ENCODE results near the gene FERMT2. TPM values are rescaled to one million over a fixed set of nuclear protein-coding genes. Genes with fewer than 3 reads are reported as not detected.

Gene FERMT2
- total RNA-seq, 1 experiment from 2014 or later, result 33.3 TPM

- Histone ChIP-seq H3K36me3 (ENCODE audit: control insufficient read depth, insufficient read depth, low read length) (no peaks in the 10 kb centered on the region), H3K4me3 (ENCODE audit: low read depth in 2 of 2, low read length in 2 of 2) (no peak overlapping the region), H3K9me3 (ENCODE audit: control insufficient read depth, insufficient read depth, low read depth, low read length) (no peaks in the 10 kb centered on the region), H3K4me1 (ENCODE audit: control insufficient read depth, insufficient read depth, low read length) (no peaks in the 10 kb centered on the region; the same call in 1 of the 2 replicates), H3K27ac (ENCODE audit: low read length) (no peak overlapping the region), H3K27me3 (ENCODE audit: control insufficient read depth, insufficient read depth, low read length) (no peaks in the 10 kb centered on the region)
- intact Hi-C loops (cut with micrococcal nuclease; ENCODE audit: unreplicated experiment), result no loop called here
- CTCF ChIA-PET, result no interaction called here
- no TSS peak for BruUV-seq (replicated peaks)
- ATAC-seq (no peak), DNase-seq (ENCODE audit: low read depth, low spot score) (no peak)
- in situ Hi-C loops (cut with HindIII; ENCODE audit: low pct_unique_long_range_greater_than_20kb, low sequenced_read_pairs), result no loop called here
- POLR2A ChIA-PET, result no interaction called here
- TF ChIP-seq TCF7L2 (IDR thresholded peaks at IDR 0.05; ENCODE audit: low read depth, low read length) (no peak), CTCF (IDR thresholded peaks at IDR 0.05) (no peak), SIN3A (IDR thresholded peaks at IDR 0.05; ENCODE audit: borderline replicate concordance, insufficient read depth, low read depth, low read length) (no peak), POLR2AphosphoS5 (IDR thresholded peaks at IDR 0.05; ENCODE audit: low read depth, low read length) (no peak)
- TF ChIP-seq, protein P1, sequence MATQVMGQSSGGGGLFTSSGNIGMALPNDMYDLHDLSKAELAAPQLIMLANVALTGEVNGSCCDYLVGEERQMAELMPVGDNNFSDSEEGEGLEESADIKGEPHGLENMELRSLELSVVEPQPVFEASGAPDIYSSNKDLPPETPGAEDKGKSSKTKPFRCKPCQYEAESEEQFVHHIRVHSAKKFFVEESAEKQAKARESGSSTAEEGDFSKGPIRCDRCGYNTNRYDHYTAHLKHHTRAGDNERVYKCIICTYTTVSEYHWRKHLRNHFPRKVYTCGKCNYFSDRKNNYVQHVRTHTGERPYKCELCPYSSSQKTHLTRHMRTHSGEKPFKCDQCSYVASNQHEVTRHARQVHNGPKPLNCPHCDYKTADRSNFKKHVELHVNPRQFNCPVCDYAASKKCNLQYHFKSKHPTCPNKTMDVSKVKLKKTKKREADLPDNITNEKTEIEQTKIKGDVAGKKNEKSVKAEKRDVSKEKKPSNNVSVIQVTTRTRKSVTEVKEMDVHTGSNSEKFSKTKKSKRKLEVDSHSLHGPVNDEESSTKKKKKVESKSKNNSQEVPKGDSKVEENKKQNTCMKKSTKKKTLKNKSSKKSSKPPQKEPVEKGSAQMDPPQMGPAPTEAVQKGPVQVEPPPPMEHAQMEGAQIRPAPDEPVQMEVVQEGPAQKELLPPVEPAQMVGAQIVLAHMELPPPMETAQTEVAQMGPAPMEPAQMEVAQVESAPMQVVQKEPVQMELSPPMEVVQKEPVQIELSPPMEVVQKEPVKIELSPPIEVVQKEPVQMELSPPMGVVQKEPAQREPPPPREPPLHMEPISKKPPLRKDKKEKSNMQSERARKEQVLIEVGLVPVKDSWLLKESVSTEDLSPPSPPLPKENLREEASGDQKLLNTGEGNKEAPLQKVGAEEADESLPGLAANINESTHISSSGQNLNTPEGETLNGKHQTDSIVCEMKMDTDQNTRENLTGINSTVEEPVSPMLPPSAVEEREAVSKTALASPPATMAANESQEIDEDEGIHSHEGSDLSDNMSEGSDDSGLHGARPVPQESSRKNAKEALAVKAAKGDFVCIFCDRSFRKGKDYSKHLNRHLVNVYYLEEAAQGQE (IDR thresholded peaks at IDR 0.05; ENCODE audit: insufficient read depth in 1 of 2, low read depth in 2 of 2, low read length in 1 of 2), result no peak
Measured at GRCh38 chr14:52937869-52938268, 13.0 kb downstream of the FERMT2 start.

- ChIA-PET CTCF (no interaction called here), POLR2A (no interaction called here)
- no TSS peak for BruUV-seq (replicated peaks)
- no peak overlapping the region for H3K4me3 ChIP-seq (ENCODE audit: low read depth in 2 of 2, low read length in 2 of 2)
- in situ Hi-C loops (cut with HindIII; ENCODE audit: low pct_unique_long_range_greater_than_20kb, low sequenced_read_pairs), result no loop called here
- no peaks in the 10 kb centered on the region for H3K9me3 ChIP-seq (ENCODE audit: control insufficient read depth, insufficient read depth, low read depth, low read length)
- H3K36me3 ChIP-seq (ENCODE audit: control insufficient read depth, insufficient read depth, low read length), result no peaks in the 10 kb centered on the region
- intact Hi-C loops (cut with micrococcal nuclease; ENCODE audit: unreplicated experiment), result no loop called here
- no peak for ATAC-seq
- no peaks in the 10 kb centered on the region; the same call in 1 of the 2 replicates for H3K4me1 ChIP-seq (ENCODE audit: control insufficient read depth, insufficient read depth, low read length)
- no peaks in the 10 kb centered on the region for H3K27me3 ChIP-seq (ENCODE audit: control insufficient read depth, insufficient read depth, low read length)
- TF ChIP-seq TCF7L2 (IDR thresholded peaks at IDR 0.05; ENCODE audit: low read depth, low read length) (no peak), CTCF (IDR thresholded peaks at IDR 0.05) (no peak), SIN3A (IDR thresholded peaks at IDR 0.05; ENCODE audit: borderline replicate concordance, insufficient read depth, low read depth, low read length) (no peak), POLR2AphosphoS5 (IDR thresholded peaks at IDR 0.05; ENCODE audit: low read depth, low read length) (no peak)
- TF ChIP-seq, protein P1 (IDR thresholded peaks at IDR 0.05; ENCODE audit: insufficient read depth in 1 of 2, low read depth in 2 of 2, low read length in 1 of 2), result no peak
- no peak for DNase-seq (ENCODE audit: low read depth, low spot score)
- no peak overlapping the region for H3K27ac ChIP-seq (ENCODE audit: low read length)
Measured at GRCh38 chr14:52937306-52937705, 13.5 kb downstream of the FERMT2 start.
